HepG2 (cell line): Measurements from ENCODE around the gene DPM1. TPM values are rescaled to one million over a fixed set of nuclear protein-coding genes. Genes with fewer than 3 reads are reported as not detected.

Source experiments
- ATAC-seq: fragments of 200-7000 bp; cut with Tn5 transposase; 3 replicates; pipeline ENCODE4 v1.9.1; 2020; ENCODE audit warnings: mild to moderate bottlenecking, moderate library complexity
- BruUV-seq: library from RNA; stranded (reverse); fragments of 400-500 nt; replicated peaks from 2 replicates; lab custom pipeline; 2021; lab: Mats Ljungman, UMichigan
- CTCF ChIA-PET: fragments of 300-600 bp; formaldehyde crosslinking; extraction: SDS; loops from one replicate; lab custom pipeline; 2021; ENCODE audit warnings: low total read pairs, inconsistent platforms, low intra/inter-chr PET ratio; lab: Yijun Ruan, JAX
- POLR2A ChIA-PET: fragments of 350-600 bp; sonication (Branson Sonifier 250); formaldehyde crosslinking; loops from one replicate; lab custom pipeline; 2020; ENCODE audit warnings: antibody characterized with exemption, inconsistent platforms; lab: Yijun Ruan, JAX
- DNase-seq: peaks from one replicate; pipeline ENCODE4 v3.0.0-alpha.2; 2015; ENCODE audit warnings: low spot score
- FAIRE-seq: peaks from 3 replicates; lab custom pipeline; 2011; peaks lifted over from hg19 to GRCh38; lab: Jason Lieb, UNC
- H2AFZ ChIP-seq: one replicate; pipeline ENCODE4 v1.6.1; 2011; ENCODE audit warnings: low read length, inconsistent platforms
- H3K27ac ChIP-seq: fragments of 300-600 bp; 3 replicates; pipeline ENCODE4 v1.8.0; 2011; ENCODE audit warnings: mixed run types, mild to moderate bottlenecking, mixed read lengths, low read length, inconsistent platforms; ENCODE audit not compliant: insufficient read depth; ENCODE audit errors: extremely low read length
- H3K27me3 ChIP-seq, 2 experiments: fragments of 200-600 bp in 1 of 2; 2 replicates in 1 of 2; 3 replicates in 1 of 2; pipeline versions ENCODE4 v1.6.0 to v1.8.0; 2011; ENCODE audit warnings: low read length in 2 of 2, mild to moderate bottlenecking in 2 of 2, moderate library complexity in 2 of 2, inconsistent platforms in 1 of 2; ENCODE audit not compliant: insufficient read depth in 2 of 2, control insufficient read depth in 1 of 2
- H3K36me3 ChIP-seq, 2 experiments: fragments of 200-600 bp in 1 of 2; replicated peaks in 1 of 2; 2 replicates in 1 of 2; 3 replicates in 1 of 2; pipeline versions ENCODE4 v1.5.1 to v1.8.0; 2011; ENCODE audit warnings: low read length in 2 of 2, inconsistent platforms in 1 of 2; ENCODE audit not compliant: insufficient read depth in 2 of 2, control insufficient read depth in 1 of 2
- H3K4me1 ChIP-seq: 2 replicates; pipeline ENCODE4 v1.5.1; 2012; ENCODE audit warnings: low read length, inconsistent platforms; ENCODE audit not compliant: insufficient read depth
- H3K4me2 ChIP-seq: 2 replicates; pipeline ENCODE4 v1.6.0; 2011; ENCODE audit warnings: low read depth, low read length, inconsistent platforms
- H3K4me3 ChIP-seq, 3 experiments: fragments of 200-600 bp in 1 of 3; sonication (generic), shearing (Covaris generic) in 1 of 3; replicated peaks in 1 of 3; 2 replicates each; pipeline ENCODE4 v1.5.1; 2011 to 2016; ENCODE audit warnings: low read length in 3 of 3, inconsistent platforms in 2 of 3, low read depth in 2 of 3, mild to moderate bottlenecking in 2 of 3, control low read depth in 1 of 3, mixed read lengths in 1 of 3; ENCODE audit not compliant: insufficient read depth in 1 of 3
- H3K79me2 ChIP-seq: one replicate; pipeline ENCODE4 v1.6.1; 2011; ENCODE audit warnings: low read length, inconsistent platforms; ENCODE audit not compliant: insufficient read depth
- H3K9ac ChIP-seq: 2 replicates; pipeline ENCODE4 v1.6.0; 2011; ENCODE audit warnings: mild to moderate bottlenecking, low read depth, low read length, inconsistent platforms; ENCODE audit not compliant: insufficient read depth
- H3K9me3 ChIP-seq: 2 replicates; pipeline ENCODE4 v1.5.1; 2012; ENCODE audit warnings: mild to moderate bottlenecking, low read length
- H4K20me1 ChIP-seq: 2 replicates; pipeline ENCODE4 v1.6.0; 2011; ENCODE audit warnings: inconsistent platforms, mild to moderate bottlenecking, low read length, moderate library complexity; ENCODE audit not compliant: insufficient read depth
- ARHGAP35 ChIP-seq: sonication (generic); formaldehyde crosslinking; IDR thresholded peaks from 2 replicates; pipeline ENCODE4 v1.9.0; 2022; ENCODE audit warnings: mild to moderate bottlenecking, inconsistent platforms, moderate library complexity, missing genetic modification reagents, borderline replicate concordance
- DDIT3 ChIP-seq: sonication (generic); formaldehyde crosslinking; IDR thresholded peaks from 2 replicates; pipeline ENCODE4 v1.4.0; 2020; ENCODE audit warnings: mild to moderate bottlenecking, missing genetic modification reagents
- FIP1L1 ChIP-seq: fragments of 200-400 bp; formaldehyde crosslinking; IDR thresholded peaks from 2 replicates; pipeline ENCODE4 v1.6.1; 2018; ENCODE audit warnings: low read depth, mild to moderate bottlenecking, low read length, moderate library complexity, borderline replicate concordance; ENCODE audit not compliant: insufficient read depth
- FOXC1 ChIP-seq: sonication (generic); formaldehyde crosslinking; IDR thresholded peaks from 2 replicates; pipeline ENCODE4 v1.8.0; 2022; ENCODE audit warnings: mild to moderate bottlenecking, missing genetic modification reagents, borderline replicate concordance
- GABPA ChIP-seq, 2 experiments: IDR thresholded peaks; 2 replicates each; pipeline ENCODE4 v1.6.1; 2011 to 2016; ENCODE audit warnings: low read depth in 2 of 2, low read length in 1 of 2, missing biosample characterization in 1 of 2, missing genetic modification characterization in 1 of 2
- KDM1A ChIP-seq: IDR thresholded peaks from 2 replicates; pipeline ENCODE4 v1.6.1; 2016; ENCODE audit warnings: missing compliant biosample characterization
- MED1 ChIP-seq: sonication (generic); formaldehyde crosslinking; IDR thresholded peaks from 2 replicates; pipeline ENCODE4 v1.4.0; 2020; ENCODE audit warnings: missing genetic modification reagents
- MTA1 ChIP-seq: sonication (generic); formaldehyde crosslinking; IDR thresholded peaks from 2 replicates; pipeline ENCODE4 v1.4.0; 2020; ENCODE audit warnings: missing genetic modification reagents, mild to moderate bottlenecking, borderline replicate concordance
- RORA ChIP-seq: sonication (generic); formaldehyde crosslinking; IDR thresholded peaks from 2 replicates; pipeline ENCODE4 v1.5.0; 2020; ENCODE audit warnings: mild to moderate bottlenecking, missing genetic modification reagents, moderate library complexity
- SAFB2 ChIP-seq: sonication (generic); formaldehyde crosslinking; IDR thresholded peaks from 2 replicates; pipeline ENCODE4 v1.5.1; 2020; ENCODE audit warnings: missing genetic modification reagents, low read depth, mild to moderate bottlenecking, borderline replicate concordance
- SKI ChIP-seq: fragments of 450-650 bp; IDR thresholded peaks from one replicate; pipeline ENCODE4 v1.6.1; 2018; ENCODE audit warnings: mild to moderate bottlenecking; ENCODE audit not compliant: partially characterized antibody
- SNAPC2 ChIP-seq: sonication (generic); formaldehyde crosslinking; IDR thresholded peaks from 2 replicates; pipeline ENCODE4 v1.8.1; 2022; ENCODE audit warnings: mild to moderate bottlenecking, missing genetic modification reagents
- SUZ12 ChIP-seq: fragments of 150-350 bp; IDR thresholded peaks from 2 replicates; pipeline ENCODE4 v1.6.1; 2014; ENCODE audit warnings: low read depth, low read length
- TFDP2 ChIP-seq: sonication (generic); formaldehyde crosslinking; IDR thresholded peaks from 2 replicates; pipeline ENCODE4 v1.4.0; 2020; ENCODE audit warnings: missing genetic modification reagents
- ZNF256 ChIP-seq: sonication (generic); formaldehyde crosslinking; conservative IDR thresholded peaks from 2 replicates; pipeline ENCODE4 v1.4.0; 2020; ENCODE audit warnings: missing genetic modification reagents
- ZNF784 ChIP-seq: sonication (generic); formaldehyde crosslinking; IDR thresholded peaks from 2 replicates; pipeline ENCODE4 v1.5.1; 2020; ENCODE audit warnings: missing genetic modification reagents, mild to moderate bottlenecking, borderline replicate concordance
- WGBS: methylation state at CpG from one replicate; pipeline ENCODE4 v1.1.6; 2017; ENCODE audit warnings: low lambda C conversion rate; 5-methylcytosine and 5-hydroxymethylcytosine counted together
- in situ Hi-C: cut with HindIII; loops from 2 replicates; pipeline ENCODE4 v1.10.0; 2017; ENCODE audit warnings: low pct_unique_long_range_greater_than_20kb; ENCODE audit not compliant: extremely low pct_ligation_motif_present
- intact Hi-C: fragments of 100-400 bp; cut with micrococcal nuclease; formaldehyde crosslinking; loops from one replicate; pipeline ENCODE4 v1.10.0; 2022; ENCODE audit not compliant: unreplicated experiment
- polyA plus RNA-seq, 8 experiments: library from polyadenylated mRNA; depleted of rRNA in 3 of 8; stranded (reverse) in 7 of 8; unstranded in 1 of 8; fragments of >200 nt; fragmentation: Illumina TruSeq in 4 of 8; extraction: Trizol in 4 of 8; gene quantifications; 2 replicates each; pipeline versions ENCODE4 v1.2.1 to v1.2.3, GENCODE V29; 2011 to 2016; ENCODE audit warnings: low read depth in 4 of 8, missing spikeins in 1 of 8, mixed read lengths in 1 of 8; ENCODE audit not compliant: insufficient read depth in 1 of 8
- total RNA-seq, 5 experiments: library from RNA; depleted of rRNA; stranded (reverse); fragments of >200 nt; fragmentation: Illumina TruSeq; extraction: Trizol; gene quantifications; 2 replicates each; pipeline ENCODE4 v1.2.3, GENCODE V29; 2016; ENCODE audit warnings: low read depth in 1 of 5
- TF ChIP-seq, protein P1 (sequence below): sonication (generic); formaldehyde crosslinking; IDR thresholded peaks from 2 replicates; pipeline ENCODE4 v1.5.0; 2020; ENCODE audit warnings: missing genetic modification reagents
- TF ChIP-seq, protein P2 (sequence below): sonication (generic); formaldehyde crosslinking; IDR thresholded peaks from 2 replicates; pipeline ENCODE4 v1.5.0; 2020; ENCODE audit warnings: missing genetic modification reagents

Gene DPM1
- total and polyA plus RNA-seq, 2 of the 13 experiments (the other 11 are each of a cell fraction or from before 2014, with no cell fraction given) = 83.2 to 161 TPM

GRCh38 chr20:50981714-50982048 lies 23.3 kb upstream of the DPM1 start:
- no peak for DNase-seq
- in situ Hi-C loops = loop anchor here (25.0 kb wide), 2 partner anchors 606 to 1106 kb away; no protein-coding TSS in a partner anchor
- no TSS peak for BruUV-seq
- no peaks in the 10 kb centered on the region for H3K79me2 ChIP-seq
- H4K20me1 ChIP-seq = no peaks in the 10 kb centered on the region
- 84% methylated on average over 3 of the region's 3 CpGs for WGBS
- H3K4me1 ChIP-seq = peaks cover 41% of the 10 kb centered on the region
- no peak overlapping the region for H2AFZ ChIP-seq
- no peak overlapping the region for H3K4me2 ChIP-seq
- H3K27me3 ChIP-seq = peaks cover 9 to 43% of the 10 kb centered on the region in 2 experiments; a peak in 4 of 5 replicates
- H3K27ac ChIP-seq = no peak overlapping the region
- ChIA-PET POLR2A (interaction anchor here (0.9 kb wide), 1 partner anchor 24 kb away, joined by 3 read pairs; the partner anchor contains the start of gene DPM1), CTCF (interaction anchor here (1.2 to 3.3 kb wide), 3 partner anchors 187 to 345 kb away, joined by 5 to 18 read pairs (median 12); partner anchors contain the start of gene BCAS4)
- ATAC-seq = no peak
- FAIRE-seq = no peak
- H3K9me3 ChIP-seq = no peaks in the 10 kb centered on the region
- no peak overlapping the region for H3K9ac ChIP-seq
- no peak overlapping the region for H3K4me3 ChIP-seq
- no peaks in the 10 kb centered on the region for H3K36me3 ChIP-seq
- intact Hi-C loops = loop anchor here (5.0 to 10.0 kb wide), 4 partner anchors 189 to 643 kb away; partner anchors contain the start of gene NFATC2
- no peak for TF ChIP-seq ARHGAP35 (CRISPR knock-in tag)
- no peak for TF ChIP-seq SNAPC2 (CRISPR knock-in tag)
- TF ChIP-seq SAFB2 = no peak
- no peak for TF ChIP-seq FOXC1 (CRISPR knock-in tag)
- no peak for TF ChIP-seq MTA1 (CRISPR knock-in tag)
- TF ChIP-seq, protein P1, sequence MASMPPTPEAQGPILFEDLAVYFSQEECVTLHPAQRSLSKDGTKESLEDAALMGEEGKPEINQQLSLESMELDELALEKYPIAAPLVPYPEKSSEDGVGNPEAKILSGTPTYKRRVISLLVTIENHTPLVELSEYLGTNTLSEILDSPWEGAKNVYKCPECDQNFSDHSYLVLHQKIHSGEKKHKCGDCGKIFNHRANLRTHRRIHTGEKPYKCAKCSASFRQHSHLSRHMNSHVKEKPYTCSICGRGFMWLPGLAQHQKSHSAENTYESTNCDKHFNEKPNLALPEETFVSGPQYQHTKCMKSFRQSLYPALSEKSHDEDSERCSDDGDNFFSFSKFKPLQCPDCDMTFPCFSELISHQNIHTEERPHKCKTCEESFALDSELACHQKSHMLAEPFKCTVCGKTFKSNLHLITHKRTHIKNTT (CRISPR knock-in tag) = no peak
- no peak for TF ChIP-seq ZNF256 (CRISPR knock-in tag)
- TF ChIP-seq SUZ12 = no peak
- TF ChIP-seq FIP1L1 = no peak
- TF ChIP-seq KDM1A (CRISPR knock-in tag) = no peak
- TF ChIP-seq TFDP2 (CRISPR knock-in tag) = no peak
- TF ChIP-seq DDIT3 = no peak
- TF ChIP-seq SKI = no peak
- no peak for TF ChIP-seq RORA (CRISPR knock-in tag)
- no peak for TF ChIP-seq ZNF784
- no peak for TF ChIP-seq MED1 (CRISPR knock-in tag)
- no peak for TF ChIP-seq GABPA (IDR thresholded peaks at IDR 0.05; ENCODE audit: low read depth, low read length)
- no peak for TF ChIP-seq GABPA (CRISPR knock-in tag; IDR thresholded peaks at IDR 0.05; ENCODE audit: low read depth)
- TF ChIP-seq, protein P2, sequence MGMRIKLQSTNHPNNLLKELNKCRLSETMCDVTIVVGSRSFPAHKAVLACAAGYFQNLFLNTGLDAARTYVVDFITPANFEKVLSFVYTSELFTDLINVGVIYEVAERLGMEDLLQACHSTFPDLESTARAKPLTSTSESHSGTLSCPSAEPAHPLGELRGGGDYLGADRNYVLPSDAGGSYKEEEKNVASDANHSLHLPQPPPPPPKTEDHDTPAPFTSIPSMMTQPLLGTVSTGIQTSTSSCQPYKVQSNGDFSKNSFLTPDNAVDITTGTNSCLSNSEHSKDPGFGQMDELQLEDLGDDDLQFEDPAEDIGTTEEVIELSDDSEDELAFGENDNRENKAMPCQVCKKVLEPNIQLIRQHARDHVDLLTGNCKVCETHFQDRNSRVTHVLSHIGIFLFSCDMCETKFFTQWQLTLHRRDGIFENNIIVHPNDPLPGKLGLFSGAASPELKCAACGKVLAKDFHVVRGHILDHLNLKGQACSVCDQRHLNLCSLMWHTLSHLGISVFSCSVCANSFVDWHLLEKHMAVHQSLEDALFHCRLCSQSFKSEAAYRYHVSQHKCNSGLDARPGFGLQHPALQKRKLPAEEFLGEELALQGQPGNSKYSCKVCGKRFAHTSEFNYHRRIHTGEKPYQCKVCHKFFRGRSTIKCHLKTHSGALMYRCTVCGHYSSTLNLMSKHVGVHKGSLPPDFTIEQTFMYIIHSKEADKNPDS (CRISPR knock-in tag) = no peak
